Dermis microvascular lymphatic vessel endothelial cell (primary cell): Measurements from ENCODE around the gene HAGHL. TPM values are rescaled to one million over a fixed set of nuclear protein-coding genes. Genes with fewer than 3 reads are reported as not detected.

Experiments
- DNase-seq, 2 donors: peaks; one replicate each; pipeline versions ENCODE4 v3.0.0 to v3.0.0-alpha.2; 2010; ENCODE audit warnings: low read depth in 2 of 2
- total RNA-seq: library from RNA; depleted of rRNA; stranded (reverse); fragments of >200 nt; gene quantifications from 2 replicates; pipeline ENCODE4 v1.2.1, GENCODE V29; 2014

HAGHL gene
- total RNA-seq, 1 donor from 2014 or later: 5.4 TPM

- no peak for DNase-seq
Observed at GRCh38 chr16:754656-755055, 27.8 kb downstream of the HAGHL start.

DNA sequence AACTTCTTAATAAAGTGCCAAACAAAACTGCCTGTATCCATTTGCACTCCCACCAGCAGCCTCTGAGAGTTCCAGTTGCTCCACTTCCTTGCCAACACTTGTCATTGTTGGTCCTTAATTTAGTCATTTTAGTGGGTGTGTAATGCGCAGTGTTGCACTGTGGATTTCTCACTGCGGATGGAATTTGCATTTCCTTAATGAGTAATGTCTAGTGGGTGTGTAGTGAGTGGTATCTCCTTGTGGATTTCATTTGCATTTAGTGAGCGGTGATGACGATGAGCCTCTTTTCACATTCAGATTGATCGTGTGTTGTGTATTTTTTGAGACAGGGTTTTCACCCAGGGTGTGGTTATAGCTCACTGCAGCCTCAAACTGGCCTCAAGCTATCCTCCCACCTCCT is 29.5 kb downstream of the HAGHL start:
- no peak for DNase-seq

GRCh38 chr16:759110-759910 is 32.4 kb downstream of the HAGHL start:
- DNase-seq: no peak

GRCh38 chr16:760065-760464 is 33.2 kb downstream of the HAGHL start:
- no peak for DNase-seq

DNA sequence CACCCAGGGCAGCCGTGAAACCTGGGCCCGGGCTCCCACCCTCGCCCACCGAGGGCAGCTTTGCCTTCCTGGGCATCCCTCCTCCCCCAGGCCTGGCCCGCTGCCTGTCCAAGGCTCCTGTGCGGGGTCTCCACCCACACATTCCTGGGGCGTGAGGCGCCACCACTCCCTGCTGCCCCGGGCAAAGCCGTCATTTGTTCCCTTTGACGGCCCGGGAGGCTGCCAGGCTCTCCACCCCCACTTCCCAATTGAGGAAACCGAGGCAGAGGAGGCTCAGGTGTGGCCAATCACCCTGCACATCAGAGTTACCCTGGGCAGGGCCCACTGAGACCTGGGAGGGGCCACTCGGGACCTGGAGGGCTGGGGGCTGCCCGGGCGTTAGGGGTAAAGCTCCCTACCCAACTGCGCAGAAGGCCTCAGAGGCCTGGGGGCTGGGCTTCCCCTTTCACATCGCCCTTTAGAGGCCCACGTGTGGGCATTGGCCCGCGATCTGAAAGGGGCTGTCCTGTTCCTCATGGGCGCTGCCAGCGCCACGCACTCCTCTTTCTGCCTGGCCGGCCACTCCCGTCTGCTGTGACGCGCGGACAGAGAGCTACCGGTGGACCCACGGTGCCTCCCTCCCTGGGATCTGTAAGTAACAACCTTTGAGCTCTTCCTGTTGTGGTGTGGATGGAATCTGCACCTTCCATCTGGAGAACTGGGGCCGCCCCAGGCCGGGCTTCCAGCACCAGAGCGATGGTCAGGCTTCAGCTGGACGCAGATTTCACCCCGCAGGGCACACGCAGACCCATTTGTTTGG is 33.8 kb downstream of the HAGHL start, which contains the start of gene MSLN:
Gene MSLN, plus strand, starts transcription at position 190 of the 799 bp plus-strand sequence. CDS start 1,947 bp downstream, outside the sequence.
- DNase-seq: no peak

DNA sequence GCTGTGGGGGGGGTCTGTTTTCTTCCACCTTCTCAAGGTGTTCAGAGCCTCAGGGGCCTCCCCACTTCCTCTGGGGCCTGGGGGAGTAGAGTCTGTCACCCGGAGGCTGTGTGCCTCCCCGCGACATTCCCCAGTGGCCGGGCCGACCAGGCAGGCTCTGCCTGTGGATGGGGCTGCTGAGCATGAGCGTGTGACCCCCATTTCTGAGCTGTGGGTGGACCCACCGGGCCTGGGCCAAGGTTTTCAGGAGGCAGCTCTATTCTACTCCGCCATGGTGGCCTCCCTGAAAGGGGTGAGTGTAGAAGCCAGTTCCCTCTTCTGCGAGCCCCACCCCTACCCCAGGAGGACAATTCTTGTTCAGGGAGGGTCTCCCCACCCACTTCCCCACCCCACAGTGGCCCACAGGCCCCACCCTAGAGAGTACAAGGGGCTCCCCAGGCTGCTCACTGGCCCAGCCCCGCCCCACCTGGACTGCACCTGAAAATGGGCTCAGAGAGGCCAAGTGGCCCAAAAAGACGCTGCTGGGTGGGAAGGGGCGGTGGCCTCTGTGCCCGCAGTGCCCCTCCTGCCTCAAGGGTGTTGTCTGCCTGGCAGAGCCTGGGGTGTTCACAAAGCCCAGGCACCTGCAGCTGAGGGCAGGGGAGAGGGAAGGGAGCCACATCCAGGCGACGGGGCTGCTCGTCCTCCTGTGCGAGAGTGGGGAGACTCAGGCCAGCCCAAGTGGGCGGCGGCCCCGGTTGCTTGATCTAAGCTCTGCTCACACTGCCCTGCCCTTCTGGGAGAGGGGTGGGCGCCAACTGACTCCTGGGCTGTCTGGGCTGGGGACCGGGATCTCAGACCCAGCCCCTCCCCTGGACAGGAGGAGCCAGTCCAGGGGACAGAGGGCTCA is 35.0 kb downstream of the HAGHL start:
- no peak for DNase-seq

DNA sequence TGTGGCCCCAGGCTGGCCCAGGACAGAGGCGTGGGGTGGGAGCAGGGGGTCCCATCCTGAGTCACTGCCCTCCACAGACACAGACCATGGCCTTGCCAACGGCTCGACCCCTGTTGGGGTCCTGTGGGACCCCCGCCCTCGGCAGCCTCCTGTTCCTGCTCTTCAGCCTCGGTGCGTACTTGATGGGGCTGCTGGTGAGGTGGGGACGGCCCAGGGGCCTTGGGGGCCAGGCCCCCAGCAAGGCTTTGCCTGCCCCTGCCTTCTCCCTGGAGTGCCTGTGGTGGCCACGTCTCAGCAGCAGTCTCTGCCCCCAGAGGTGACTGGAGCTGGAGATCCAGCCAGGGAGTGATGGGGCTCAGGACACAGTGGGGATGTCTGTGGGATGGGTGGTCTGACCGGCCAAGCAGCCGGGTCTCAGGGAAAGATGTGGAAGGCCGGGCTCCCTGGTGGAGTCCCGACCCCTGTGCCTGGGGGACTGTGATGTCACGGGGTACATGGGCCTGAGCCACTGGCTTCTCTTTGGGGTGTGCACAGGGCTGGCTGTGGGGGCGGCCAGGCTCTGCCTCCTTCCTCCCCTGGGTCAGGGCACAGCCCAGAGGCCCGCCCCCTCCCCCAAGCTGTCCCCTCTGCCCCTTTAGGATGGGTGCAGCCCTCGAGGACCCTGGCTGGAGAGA is 35.8 kb downstream of the HAGHL start:
- no peak for DNase-seq

DNA sequence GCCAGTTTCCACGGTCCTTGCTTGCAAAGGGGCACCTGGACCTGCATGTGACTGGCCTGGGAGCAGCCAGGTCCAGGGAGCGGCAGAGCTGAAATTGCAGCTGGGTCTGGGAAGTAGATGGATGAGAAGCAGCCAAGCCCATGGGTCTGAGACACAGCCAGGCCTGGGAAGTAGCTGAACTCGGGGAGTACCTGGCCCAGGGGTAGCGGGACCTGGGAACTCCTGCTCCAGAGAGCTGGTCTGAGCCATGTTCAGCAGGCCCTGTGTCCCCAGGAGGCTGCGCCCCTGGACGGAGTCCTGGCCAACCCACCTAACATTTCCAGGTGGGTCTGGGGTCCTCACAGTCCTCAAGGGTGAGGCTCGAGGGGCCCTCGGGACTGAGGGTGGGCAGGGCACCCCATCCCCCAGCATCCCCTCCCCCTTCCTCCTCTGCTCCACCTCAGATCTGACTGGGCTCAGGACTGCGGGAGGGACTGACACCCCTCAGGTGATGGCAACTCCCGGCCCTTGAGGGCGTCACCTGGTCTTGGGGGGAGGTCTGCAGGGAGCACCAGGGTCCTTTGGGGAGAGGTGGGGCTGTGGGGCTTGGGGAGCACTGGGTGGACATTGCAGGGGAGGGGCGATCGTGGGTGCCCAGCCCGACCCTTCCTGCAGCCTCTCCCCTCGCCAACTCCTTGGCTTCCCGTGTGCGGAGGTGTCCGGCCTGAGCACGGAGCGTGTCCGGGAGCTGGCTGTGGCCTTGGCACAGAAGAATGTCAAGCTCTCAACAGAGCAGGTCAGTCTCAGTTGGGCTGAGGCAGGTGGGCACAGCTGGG is 36.7 kb downstream of the HAGHL start:
- DNase-seq: no peak

DNA sequence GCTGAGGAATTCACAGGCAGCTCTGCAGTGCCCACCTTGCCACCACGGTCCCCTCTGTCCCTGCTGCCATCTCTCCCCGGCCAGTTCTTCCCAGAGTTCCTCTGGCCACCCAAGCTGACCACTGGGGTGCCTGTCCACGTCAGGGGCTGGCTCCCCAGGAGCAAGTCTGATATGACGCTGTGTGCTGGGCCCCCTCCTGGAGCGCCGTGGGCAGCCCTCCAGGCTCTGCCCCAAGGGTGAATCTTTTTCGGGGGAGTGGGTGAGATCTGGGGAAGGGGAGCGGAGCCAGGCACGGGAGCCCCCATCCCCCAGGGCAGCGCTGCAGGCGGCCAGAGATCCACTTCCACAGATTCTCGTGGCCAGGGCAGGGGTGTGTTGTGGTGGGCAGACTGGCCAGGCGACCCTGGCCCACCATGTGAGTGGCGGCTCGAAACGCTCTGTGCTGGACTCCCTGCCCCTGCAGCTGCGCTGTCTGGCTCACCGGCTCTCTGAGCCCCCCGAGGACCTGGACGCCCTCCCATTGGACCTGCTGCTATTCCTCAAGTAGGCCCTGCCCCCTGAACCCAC is 37.4 kb downstream of the HAGHL start:
- DNase-seq: no peak

- no peak for DNase-seq
Observed at GRCh38 chr16:764848-765487, 38.1 kb downstream of the HAGHL start.

GRCh38 chr16:765488-765865 is 38.6 kb downstream of the HAGHL start:
- DNase-seq: no peak

GRCh38 chr16:766008-766819 is 39.3 kb downstream of the HAGHL start:
- DNase-seq: no peak

DNA sequence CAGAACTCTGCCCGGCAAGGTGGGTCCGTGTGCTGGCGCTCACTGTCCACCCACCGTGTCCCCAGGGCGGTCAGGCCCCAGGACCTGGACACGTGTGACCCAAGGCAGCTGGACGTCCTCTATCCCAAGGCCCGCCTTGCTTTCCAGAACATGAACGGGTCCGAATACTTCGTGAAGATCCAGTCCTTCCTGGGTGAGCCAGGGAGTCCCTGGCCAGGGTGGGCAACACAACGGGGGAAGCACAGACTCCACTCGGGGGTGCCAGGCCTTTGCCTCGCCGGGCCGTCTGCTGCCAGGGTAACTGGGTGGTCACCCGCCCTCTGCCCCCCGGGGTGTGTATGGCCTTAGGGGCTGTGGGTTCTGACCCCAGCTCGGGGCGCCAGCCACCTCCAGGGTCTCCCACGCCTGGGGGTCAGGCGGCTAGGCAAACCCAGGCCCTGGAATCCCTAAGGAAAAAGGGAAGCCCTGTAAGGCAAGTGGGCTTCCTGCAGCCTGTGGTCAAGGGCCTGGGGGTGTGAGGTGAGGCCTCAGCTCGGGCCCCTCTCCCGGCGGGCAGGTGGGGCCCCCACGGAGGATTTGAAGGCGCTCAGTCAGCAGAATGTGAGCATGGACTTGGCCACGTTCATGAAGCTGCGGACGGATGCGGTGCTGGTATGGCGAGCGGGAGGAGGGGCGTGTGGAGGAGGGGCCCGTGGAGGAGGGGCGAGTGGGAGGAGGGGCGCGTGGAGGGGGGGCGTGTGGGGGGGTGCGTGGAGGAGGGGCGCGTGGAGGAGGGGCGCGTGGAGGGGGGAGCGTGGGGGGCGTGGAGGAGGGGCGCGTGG is 40.1 kb downstream of the HAGHL start:
- no peak for DNase-seq

DNA sequence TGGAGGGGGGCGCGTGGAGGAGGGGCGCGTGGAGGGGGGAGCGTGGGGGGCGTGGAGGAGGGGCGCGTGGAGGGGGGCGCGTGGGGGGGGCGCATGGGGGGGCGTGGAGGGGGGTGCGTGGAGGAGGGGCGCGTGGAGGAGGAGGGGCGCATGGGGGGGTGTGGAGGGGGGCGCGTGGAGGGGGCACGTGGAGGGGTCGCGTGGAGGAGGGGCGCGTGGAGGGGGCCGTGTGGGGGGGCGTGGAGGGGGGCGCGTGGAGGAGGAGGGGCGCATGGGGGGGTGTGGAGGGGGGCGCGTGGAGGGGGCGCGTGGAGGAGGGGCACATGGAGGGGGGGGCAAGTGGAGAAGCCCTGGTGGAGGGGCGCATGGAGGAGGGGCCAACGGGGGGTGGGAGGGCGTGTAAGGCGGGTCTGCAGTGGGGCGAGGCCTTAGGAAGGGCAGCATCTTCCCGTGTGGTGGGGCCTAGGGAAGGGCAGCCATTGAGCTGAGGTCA is 40.9 kb downstream of the HAGHL start:
- no peak for DNase-seq

- DNase-seq: no peak
Observed at GRCh38 chr16:768428-768827, 41.5 kb downstream of the HAGHL start.

- no peak for DNase-seq
Observed at GRCh38 chr16:769184-769784, 42.4 kb downstream of the HAGHL start.

DNA sequence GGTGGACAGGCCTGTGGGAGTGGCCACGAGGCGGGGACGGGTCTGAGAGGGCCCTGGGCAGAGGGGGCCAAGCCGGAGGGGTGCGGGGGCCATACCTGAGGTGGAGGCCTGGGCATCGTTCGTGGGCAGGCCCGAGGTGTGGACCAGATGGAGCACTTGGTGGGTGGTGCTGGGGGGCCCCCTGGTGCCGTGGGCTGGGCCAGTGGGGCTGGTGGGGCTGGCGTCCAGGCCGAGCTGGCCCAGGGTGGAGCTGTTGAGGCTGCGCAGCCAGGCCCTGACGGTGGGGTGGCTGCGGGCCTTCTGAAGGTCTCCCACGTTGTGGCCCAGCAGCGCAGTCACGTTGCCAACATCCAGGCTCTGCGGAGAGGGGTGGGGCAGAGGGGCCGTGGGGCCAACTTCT is 43.0 kb downstream of the HAGHL start:
- no peak for DNase-seq
